HepG2 (cell line): Measurements from ENCODE around the gene ZBTB32. TPM values are rescaled to one million over a fixed set of nuclear protein-coding genes. Genes with fewer than 3 reads are reported as not detected.

ENCODE experiments used
- ATF7 ChIP-seq, 2 experiments: fragments of 450-650 bp in 1 of 2; sonication (generic) in 1 of 2; formaldehyde crosslinking in 1 of 2; IDR thresholded peaks; 2 replicates each; pipeline versions ENCODE4 v1.4.0 to v1.6.1; 2016 to 2020; ENCODE audit warnings: antibody characterized with exemption in 1 of 2, mild to moderate bottlenecking in 1 of 2, missing genetic modification reagents in 1 of 2
- ELF1 ChIP-seq: sonication (generic); formaldehyde crosslinking; IDR thresholded peaks from 2 replicates; pipeline ENCODE4 v1.4.0; 2020; ENCODE audit warnings: missing genetic modification reagents
- HOXA5 ChIP-seq: sonication (generic); formaldehyde crosslinking; IDR thresholded peaks from 2 replicates; pipeline ENCODE4 v1.4.0; 2020; ENCODE audit warnings: missing genetic modification reagents
- JUN ChIP-seq: sonication (generic); formaldehyde crosslinking; IDR thresholded peaks from 2 replicates; pipeline ENCODE4 v1.4.0; 2020; ENCODE audit warnings: mild to moderate bottlenecking, missing genetic modification reagents
- KDM3A ChIP-seq: IDR thresholded peaks from 2 replicates; pipeline ENCODE4 v1.6.1; 2018; ENCODE audit warnings: low read depth, missing compliant biosample characterization
- NFRKB ChIP-seq: fragments of 450-650 bp; IDR thresholded peaks from 2 replicates; pipeline ENCODE4 v1.6.1; 2017
- PCBP1 ChIP-seq: fragments of 200-400 bp; formaldehyde crosslinking; IDR thresholded peaks from 2 replicates; pipeline ENCODE4 v1.6.1; 2017; ENCODE audit warnings: mild to moderate bottlenecking, low read depth, low read length, borderline replicate concordance
- RARG ChIP-seq: sonication (generic); formaldehyde crosslinking; IDR thresholded peaks from 2 replicates; pipeline ENCODE4 v1.4.0; 2020; ENCODE audit warnings: low read depth, mild to moderate bottlenecking, missing genetic modification reagents
- RBAK ChIP-seq: sonication (generic); formaldehyde crosslinking; IDR thresholded peaks from 2 replicates; pipeline ENCODE4 v1.5.1; 2020; ENCODE audit warnings: mild to moderate bottlenecking, missing genetic modification reagents
- SMAD3 ChIP-seq: sonication (generic); formaldehyde crosslinking; IDR thresholded peaks from 2 replicates; pipeline ENCODE4 v1.4.0; 2020; ENCODE audit warnings: missing genetic modification reagents
- SUZ12 ChIP-seq: fragments of 150-350 bp; IDR thresholded peaks from 2 replicates; pipeline ENCODE4 v1.6.1; 2014; ENCODE audit warnings: low read depth, low read length
- TCF7 ChIP-seq: sonication (generic); IDR thresholded peaks from 2 replicates; pipeline ENCODE4 v1.6.1; 2016; ENCODE audit warnings: antibody characterized with exemption, low read depth
- ZFP36L2 ChIP-seq: sonication (generic); formaldehyde crosslinking; IDR thresholded peaks from 2 replicates; pipeline ENCODE4 v1.4.0; 2020; ENCODE audit warnings: missing genetic modification reagents
- ZNF34 ChIP-seq: sonication (generic); formaldehyde crosslinking; IDR thresholded peaks from 2 replicates; pipeline ENCODE4 v1.4.0; 2020; ENCODE audit warnings: mild to moderate bottlenecking, missing genetic modification reagents, borderline replicate concordance
- ZNF451 ChIP-seq: sonication (generic); formaldehyde crosslinking; IDR thresholded peaks from 2 replicates; pipeline ENCODE4 v1.5.0; 2020; ENCODE audit warnings: mild to moderate bottlenecking, missing genetic modification reagents
- ZNF484 ChIP-seq: sonication (generic); formaldehyde crosslinking; IDR thresholded peaks from 2 replicates; pipeline ENCODE4 v1.5.1; 2020; ENCODE audit warnings: mild to moderate bottlenecking, low read depth, missing genetic modification reagents, borderline replicate concordance
- ZNF552 ChIP-seq: sonication (generic); formaldehyde crosslinking; IDR thresholded peaks from 2 replicates; pipeline ENCODE4 v1.9.0; 2022; ENCODE audit warnings: missing genetic modification reagents, mild to moderate bottlenecking, borderline replicate concordance
- ZNF747 ChIP-seq: sonication (generic); formaldehyde crosslinking; IDR thresholded peaks from 2 replicates; pipeline ENCODE4 v1.8.1; 2023; ENCODE audit warnings: missing genetic modification reagents, mild to moderate bottlenecking, borderline replicate concordance
- ZNF749 ChIP-seq: sonication (generic); formaldehyde crosslinking; IDR thresholded peaks from 2 replicates; pipeline ENCODE4 v1.8.0; 2022; ENCODE audit warnings: mild to moderate bottlenecking, missing genetic modification reagents, moderate library complexity, borderline replicate concordance
- ZNF761 ChIP-seq: sonication (generic); formaldehyde crosslinking; conservative IDR thresholded peaks from 2 replicates; pipeline ENCODE4 v1.4.0; 2020; ENCODE audit warnings: mild to moderate bottlenecking, missing genetic modification reagents
- ZNF850 ChIP-seq: sonication (generic); formaldehyde crosslinking; conservative IDR thresholded peaks from 2 replicates; pipeline ENCODE4 v1.9.0; 2021; ENCODE audit warnings: mild to moderate bottlenecking, missing genetic modification reagents
- ZSCAN31 ChIP-seq: sonication (generic); formaldehyde crosslinking; IDR thresholded peaks from 2 replicates; pipeline ENCODE4 v1.5.0; 2020; ENCODE audit warnings: low read depth, mild to moderate bottlenecking, missing genetic modification reagents
- ZZZ3 ChIP-seq: sonication (generic); formaldehyde crosslinking; IDR thresholded peaks from 2 replicates; pipeline ENCODE4 v1.4.0; 2020; ENCODE audit warnings: missing genetic modification reagents, mild to moderate bottlenecking, borderline replicate concordance
- polyA plus RNA-seq, 8 experiments: library from polyadenylated mRNA; depleted of rRNA in 3 of 8; stranded (reverse) in 7 of 8; unstranded in 1 of 8; fragments of >200 nt; fragmentation: Illumina TruSeq in 4 of 8; extraction: Trizol in 4 of 8; gene quantifications; 2 replicates each; pipeline versions ENCODE4 v1.2.1 to v1.2.3, GENCODE V29; 2011 to 2016; ENCODE audit warnings: low read depth in 4 of 8, missing spikeins in 1 of 8, mixed read lengths in 1 of 8; ENCODE audit not compliant: insufficient read depth in 1 of 8
- total RNA-seq, 5 experiments: library from RNA; depleted of rRNA; stranded (reverse); fragments of >200 nt; fragmentation: Illumina TruSeq; extraction: Trizol; gene quantifications; 2 replicates each; pipeline ENCODE4 v1.2.3, GENCODE V29; 2016; ENCODE audit warnings: low read depth in 1 of 5
- TF ChIP-seq, protein P1 (sequence below): sonication (generic); formaldehyde crosslinking; IDR thresholded peaks from 2 replicates; pipeline ENCODE4 v1.8.0; 2023; ENCODE audit warnings: mild to moderate bottlenecking, missing genetic modification reagents
- TF ChIP-seq, protein P2 (sequence below): fragments of 450-650 bp; IDR thresholded peaks from 2 replicates; pipeline ENCODE4 v1.6.1; 2017; ENCODE audit warnings: mild to moderate bottlenecking
- TF ChIP-seq, protein P3 (sequence below): sonication (generic); formaldehyde crosslinking; IDR thresholded peaks from 2 replicates; pipeline ENCODE4 v1.8.0; 2022; ENCODE audit warnings: mild to moderate bottlenecking, missing genetic modification reagents; ENCODE audit not compliant: insufficient replicate concordance

The ZBTB32 gene
- total and polyA plus RNA-seq, 2 of the 13 experiments (the other 11 are each of a cell fraction or from before 2014, with no cell fraction given) = not detected

DNA sequence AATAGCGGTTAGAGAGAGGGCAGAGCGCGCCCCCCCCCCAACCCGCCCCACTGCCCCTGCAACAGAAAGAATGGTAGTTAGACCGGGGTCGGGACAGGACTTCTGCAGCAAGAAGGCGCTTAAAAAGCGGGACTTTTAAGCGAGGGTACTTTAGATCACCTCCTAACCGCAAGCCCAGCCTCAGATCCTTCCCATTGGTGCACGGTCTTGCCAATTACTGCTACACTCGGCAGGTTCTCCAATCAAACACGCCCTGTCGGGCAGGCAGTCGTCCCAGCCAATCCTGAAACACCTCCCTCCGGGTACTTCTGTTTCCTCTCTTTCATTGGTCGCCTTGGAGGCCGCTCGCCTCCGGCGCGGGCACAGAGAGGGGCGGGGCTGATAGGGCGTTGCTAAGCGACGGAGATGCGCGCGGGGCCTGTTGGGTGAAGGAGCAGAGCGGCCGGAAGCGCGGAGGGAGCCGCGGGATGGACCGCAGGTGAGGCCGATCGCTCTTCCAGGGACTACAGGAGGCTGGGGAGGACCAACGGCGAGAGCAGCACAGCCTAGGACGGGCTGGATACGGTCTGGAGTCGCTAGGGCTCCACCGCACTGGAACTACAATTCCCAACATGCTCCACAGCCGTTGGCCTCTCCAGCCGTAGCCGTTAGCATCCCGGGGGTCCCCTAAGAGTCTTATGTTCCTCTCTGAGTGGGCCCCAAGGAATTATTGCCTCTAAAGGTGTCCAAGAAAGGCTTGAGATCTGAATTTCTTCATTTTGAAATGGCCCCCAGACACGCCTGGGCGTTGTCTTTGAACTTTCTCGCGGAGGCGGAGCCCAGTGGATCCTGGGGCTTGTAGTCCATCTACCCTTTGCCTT, 53.6 kb downstream of the ZBTB32 start, which contains the start of gene PROSER3 (continued):
- TF ChIP-seq ZSCAN31 (no peak), ZZZ3 (CRISPR knock-in tag) (no peak), ELF1 (CRISPR knock-in tag) (peak; percentile 83), ZNF34 (CRISPR knock-in tag) (no peak), RARG (CRISPR knock-in tag) (no peak), NFRKB (no peak), ZNF850 (no peak), KDM3A (CRISPR knock-in tag) (no peak; the same call in 1 of the 2 replicates), SMAD3 (CRISPR knock-in tag) (peak; percentile 24; the same call in 1 of the 2 replicates), ZNF451 (CRISPR knock-in tag) (no peak), ZFP36L2 (CRISPR knock-in tag) (no peak), ZNF749 (CRISPR knock-in tag) (no peak), HOXA5 (CRISPR knock-in tag) (peak; percentile 80; the same call in 1 of the 2 replicates), RBAK (CRISPR knock-in tag) (no peak), ZNF761 (CRISPR knock-in tag) (no peak), ZNF552 (no peak), ZNF484 (CRISPR knock-in tag) (no peak), SUZ12 (peak; percentile 40), JUN (CRISPR knock-in tag) (no peak), ZNF747 (CRISPR knock-in tag) (no peak), PCBP1 (peak; percentile 53; the same call in 1 of the 2 replicates), TCF7 (peak; percentile 50), ATF7 (IDR thresholded peaks at IDR 0.05) (no peak), ATF7 (CRISPR knock-in tag; IDR thresholded peaks at IDR 0.05) (no peak)
- TF ChIP-seq, protein P1, sequence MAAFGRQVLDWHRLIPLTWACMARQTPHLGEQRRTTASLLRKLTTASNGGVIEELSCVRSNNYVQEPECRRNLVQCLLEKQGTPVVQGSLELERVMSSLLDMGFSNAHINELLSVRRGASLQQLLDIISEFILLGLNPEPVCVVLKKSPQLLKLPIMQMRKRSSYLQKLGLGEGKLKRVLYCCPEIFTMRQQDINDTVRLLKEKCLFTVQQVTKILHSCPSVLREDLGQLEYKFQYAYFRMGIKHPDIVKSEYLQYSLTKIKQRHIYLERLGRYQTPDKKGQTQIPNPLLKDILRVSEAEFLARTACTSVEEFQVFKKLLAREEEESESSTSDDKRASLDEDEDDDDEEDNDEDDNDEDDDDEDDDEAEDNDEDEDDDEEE = peak; percentile 53; the same call in 1 of the 2 replicates
- TF ChIP-seq, protein P2, sequence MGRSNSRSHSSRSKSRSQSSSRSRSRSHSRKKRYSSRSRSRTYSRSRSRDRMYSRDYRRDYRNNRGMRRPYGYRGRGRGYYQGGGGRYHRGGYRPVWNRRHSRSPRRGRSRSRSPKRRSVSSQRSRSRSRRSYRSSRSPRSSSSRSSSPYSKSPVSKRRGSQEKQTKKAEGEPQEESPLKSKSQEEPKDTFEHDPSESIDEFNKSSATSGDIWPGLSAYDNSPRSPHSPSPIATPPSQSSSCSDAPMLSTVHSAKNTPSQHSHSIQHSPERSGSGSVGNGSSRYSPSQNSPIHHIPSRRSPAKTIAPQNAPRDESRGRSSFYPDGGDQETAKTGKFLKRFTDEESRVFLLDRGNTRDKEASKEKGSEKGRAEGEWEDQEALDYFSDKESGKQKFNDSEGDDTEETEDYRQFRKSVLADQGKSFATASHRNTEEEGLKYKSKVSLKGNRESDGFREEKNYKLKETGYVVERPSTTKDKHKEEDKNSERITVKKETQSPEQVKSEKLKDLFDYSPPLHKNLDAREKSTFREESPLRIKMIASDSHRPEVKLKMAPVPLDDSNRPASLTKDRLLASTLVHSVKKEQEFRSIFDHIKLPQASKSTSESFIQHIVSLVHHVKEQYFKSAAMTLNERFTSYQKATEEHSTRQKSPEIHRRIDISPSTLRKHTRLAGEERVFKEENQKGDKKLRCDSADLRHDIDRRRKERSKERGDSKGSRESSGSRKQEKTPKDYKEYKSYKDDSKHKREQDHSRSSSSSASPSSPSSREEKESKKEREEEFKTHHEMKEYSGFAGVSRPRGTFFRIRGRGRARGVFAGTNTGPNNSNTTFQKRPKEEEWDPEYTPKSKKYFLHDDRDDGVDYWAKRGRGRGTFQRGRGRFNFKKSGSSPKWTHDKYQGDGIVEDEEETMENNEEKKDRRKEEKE = no peak
- TF ChIP-seq, protein P3, sequence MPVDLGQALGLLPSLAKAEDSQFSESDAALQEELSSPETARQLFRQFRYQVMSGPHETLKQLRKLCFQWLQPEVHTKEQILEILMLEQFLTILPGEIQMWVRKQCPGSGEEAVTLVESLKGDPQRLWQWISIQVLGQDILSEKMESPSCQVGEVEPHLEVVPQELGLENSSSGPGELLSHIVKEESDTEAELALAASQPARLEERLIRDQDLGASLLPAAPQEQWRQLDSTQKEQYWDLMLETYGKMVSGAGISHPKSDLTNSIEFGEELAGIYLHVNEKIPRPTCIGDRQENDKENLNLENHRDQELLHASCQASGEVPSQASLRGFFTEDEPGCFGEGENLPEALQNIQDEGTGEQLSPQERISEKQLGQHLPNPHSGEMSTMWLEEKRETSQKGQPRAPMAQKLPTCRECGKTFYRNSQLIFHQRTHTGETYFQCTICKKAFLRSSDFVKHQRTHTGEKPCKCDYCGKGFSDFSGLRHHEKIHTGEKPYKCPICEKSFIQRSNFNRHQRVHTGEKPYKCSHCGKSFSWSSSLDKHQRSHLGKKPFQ = no peak
